ENCODE results near the gene NHEJ1. TPM values are rescaled to one million over a fixed set of nuclear protein-coding genes. Genes with fewer than 3 reads are reported as not detected.

Gene NHEJ1
- polyA plus RNA-seq, 3 donors, result 12.6 to 20.9 (median 20.3) TPM

DNA sequence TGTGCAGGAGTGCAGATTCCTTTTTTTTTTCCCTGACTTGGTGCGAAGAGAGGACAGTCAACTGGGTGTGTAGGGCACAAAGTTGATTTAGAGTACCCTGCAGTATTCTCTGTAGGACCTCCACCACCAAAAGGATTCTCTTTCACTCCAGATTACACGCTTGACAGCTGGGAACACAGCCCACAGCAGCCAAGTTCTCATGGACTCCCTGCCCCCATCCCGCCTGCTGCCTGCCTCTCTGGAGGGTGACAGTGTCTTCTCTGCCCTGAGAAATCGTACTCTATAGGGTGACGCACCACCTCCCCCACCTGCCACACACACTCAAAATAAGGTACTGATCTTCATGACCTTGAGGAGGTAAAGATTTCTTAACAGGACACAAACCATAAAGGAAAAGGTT, 73.3 kb downstream of the NHEJ1 start:
- intact Hi-C loops (cut with micrococcal nuclease), result no loop called here
- Mint-ChIP-seq H3K9me3 (no peaks in the 10 kb centered on the region), H3K4me3 (no peak overlapping the region), H3K36me3 (peaks cover 5 to 10% of the 10 kb centered on the region in 2 donors), H3K4me1 (peaks cover 45% of the 10 kb centered on the region), H3K27me3 (ENCODE audit: low read depth in 3 of 3) (peaks cover 0 to 1% (median 0%) of the 10 kb centered on the region in 3 donors), H3K27ac (peak overlapping the region in 2 of 7 donors; percentile 6 to 67)
- DNase-seq, result no peak
- TF ChIP-seq CTCF (IDR thresholded peaks at IDR 0.05), result no peak
- H3K79me2 ChIP-seq (ENCODE audit: insufficient read depth, low read length), result no peaks in the 10 kb centered on the region
- H3K27ac ChIP-seq (ENCODE audit: low read depth in 1 of 2, low read length in 2 of 2), result peak overlapping the region in 1 of 2 donors; percentile 39
- H3K36me3 ChIP-seq (replicated peaks in 1 of 2; ENCODE audit: control insufficient read depth in 1 of 2, insufficient read depth in 2 of 2, low read length in 2 of 2), result no peaks in the 10 kb centered on the region
- H3K4me2 ChIP-seq (replicated peaks; ENCODE audit: extremely low read depth, low read length, poor library complexity, severe bottlenecking), result no peak overlapping the region
- H3K27me3 ChIP-seq (ENCODE audit: control insufficient read depth in 2 of 2, insufficient read depth in 2 of 2, low read length in 2 of 2), result no peaks in the 10 kb centered on the region
- H3K4me1 ChIP-seq (ENCODE audit: control insufficient read depth in 1 of 2, insufficient read depth in 2 of 2, low read length in 2 of 2), result peaks cover 38 to 40% of the 10 kb centered on the region in 2 donors
- no peaks in the 10 kb centered on the region for H3K9me3 ChIP-seq (replicated peaks in 1 of 2; ENCODE audit: control insufficient read depth in 1 of 2, insufficient read depth in 1 of 2, low read length in 2 of 2)
- H2AFZ ChIP-seq (ENCODE audit: insufficient read depth, low read depth, low read length, poor library complexity, severe bottlenecking), result no peak overlapping the region
- no peaks in the 10 kb centered on the region for H4K20me1 ChIP-seq (ENCODE audit: insufficient read depth, low read length)
- H3K9ac ChIP-seq (ENCODE audit: insufficient read depth, low read length, poor library complexity, severe bottlenecking), result peak overlapping the region; percentile 9
- 100% methylated on average over 2 of the region's 5 CpGs for WGBS (ENCODE audit: insufficient coverage)
- no peak overlapping the region for H3K4me3 ChIP-seq (replicated peaks in 1 of 3; ENCODE audit: low read depth in 2 of 3, low read length in 3 of 3)

GRCh38 chr2:219086196-219086595, 74.4 kb downstream of the NHEJ1 start:
- H3K79me2 ChIP-seq (ENCODE audit: insufficient read depth, low read length), result no peaks in the 10 kb centered on the region
- H3K4me3 Mint-ChIP-seq, result no peak overlapping the region
- H2AFZ ChIP-seq (ENCODE audit: insufficient read depth, low read depth, low read length, poor library complexity, severe bottlenecking), result no peak overlapping the region
- peaks cover 57% of the 10 kb centered on the region for H3K4me1 Mint-ChIP-seq
- no peaks in the 10 kb centered on the region for H3K9me3 ChIP-seq (replicated peaks in 1 of 2; ENCODE audit: control insufficient read depth in 1 of 2, insufficient read depth in 1 of 2, low read length in 2 of 2)
- no peak for TF ChIP-seq CTCF (IDR thresholded peaks at IDR 0.05)
- peaks cover 0 to 1% (median 0%) of the 10 kb centered on the region in 3 donors for H3K27me3 Mint-ChIP-seq (ENCODE audit: low read depth in 3 of 3)
- H3K9me3 Mint-ChIP-seq, result no peaks in the 10 kb centered on the region
- no peak overlapping the region for H3K9ac ChIP-seq (ENCODE audit: insufficient read depth, low read length, poor library complexity, severe bottlenecking)
- peak overlapping the region in 5 of 7 donors; percentile 8 to 77 (median 41) for H3K27ac Mint-ChIP-seq
- no peaks in the 10 kb centered on the region for H4K20me1 ChIP-seq (ENCODE audit: insufficient read depth, low read length)
- H3K27me3 ChIP-seq (ENCODE audit: control insufficient read depth in 2 of 2, insufficient read depth in 2 of 2, low read length in 2 of 2), result no peaks in the 10 kb centered on the region
- no peak overlapping the region for H3K4me2 ChIP-seq (replicated peaks; ENCODE audit: extremely low read depth, low read length, poor library complexity, severe bottlenecking)
- H3K36me3 ChIP-seq (replicated peaks in 1 of 2; ENCODE audit: control insufficient read depth in 1 of 2, insufficient read depth in 2 of 2, low read length in 2 of 2), result no peaks in the 10 kb centered on the region
- peaks cover 6 to 10% of the 10 kb centered on the region in 2 donors for H3K36me3 Mint-ChIP-seq
- H3K27ac ChIP-seq (ENCODE audit: low read depth in 1 of 2, low read length in 2 of 2), result peak overlapping the region; percentile 39 to 44
- peak; percentile 25 to 58 (median 29) for DNase-seq
- peaks cover 47 to 48% of the 10 kb centered on the region in 2 donors for H3K4me1 ChIP-seq (ENCODE audit: control insufficient read depth in 1 of 2, insufficient read depth in 2 of 2, low read length in 2 of 2)
- intact Hi-C loops (cut with micrococcal nuclease), result no loop called here
- H3K4me3 ChIP-seq (replicated peaks in 1 of 3; ENCODE audit: low read depth in 2 of 3, low read length in 3 of 3), result no peak overlapping the region
